ENCODE measurements around the gene TBC1D7.

GRCh38 chr6:13358511-13358910 is 30.2 kb upstream of the TBC1D7 start:
- TF ChIP-seq POLR2AphosphoS5 (IDR thresholded peaks at IDR 0.05) (no peak), CTCF (IDR thresholded peaks at IDR 0.05 in 8 of 11, conservative IDR thresholded peaks at IDR 0.05 in 3 of 11) (no peak)
